DND-41 (cell line): ENCODE measurements around the gene PPP1R3G.

Experiments
- ATAC-seq: fragments of 200-7000 bp; cut with Tn5 transposase; 3 replicates; pipeline ENCODE4 v1.9.1; 2021; ENCODE audit warnings: low read depth; ENCODE audit not compliant: insufficient read depth
- DNase-seq: peaks from one replicate; pipeline ENCODE4 v3.0.0-alpha.2; 2020
- H2AFZ ChIP-seq: 2 replicates; pipeline ENCODE4 v1.6.0; 2012; ENCODE audit warnings: low read depth, low read length
- H3K27ac ChIP-seq: 2 replicates; pipeline ENCODE4 v1.5.1; 2012; ENCODE audit warnings: low read length, inconsistent platforms
- H3K27me3 ChIP-seq: fragments of 200-600 bp; sonication (generic); 2 replicates; pipeline ENCODE4 v1.6.0; 2012; ENCODE audit warnings: low read length, mild to moderate bottlenecking, inconsistent platforms; ENCODE audit not compliant: insufficient read depth, poor library complexity
- H3K36me3 ChIP-seq: 2 replicates; pipeline ENCODE4 v1.5.1; 2012; ENCODE audit warnings: low read length, inconsistent platforms; ENCODE audit not compliant: insufficient read depth
- H3K4me1 ChIP-seq: 2 replicates; pipeline ENCODE4 v1.5.1; 2012; ENCODE audit warnings: mild to moderate bottlenecking, low read length; ENCODE audit not compliant: insufficient read depth
- H3K4me2 ChIP-seq: 2 replicates; pipeline ENCODE4 v1.6.0; 2012; ENCODE audit warnings: mild to moderate bottlenecking, moderate library complexity, low read length, inconsistent platforms; ENCODE audit not compliant: insufficient read depth
- H3K4me3 ChIP-seq, 2 experiments: fragments of 200-600 bp in 1 of 2; shearing (Covaris generic) in 1 of 2; 2 replicates each; pipeline ENCODE4 v1.5.1; 2012 to 2016; ENCODE audit warnings: inconsistent platforms in 2 of 2, low read length in 2 of 2, mild to moderate bottlenecking in 2 of 2, low read depth in 1 of 2, moderate library complexity in 1 of 2
- H3K79me2 ChIP-seq: 2 replicates; pipeline ENCODE4 v1.6.0; 2012; ENCODE audit warnings: low read length, inconsistent platforms; ENCODE audit not compliant: insufficient read depth
- H3K9ac ChIP-seq: 2 replicates; pipeline ENCODE4 v1.6.0; 2012; ENCODE audit warnings: low read depth, mild to moderate bottlenecking, inconsistent platforms, low read length, moderate library complexity
- H3K9me3 ChIP-seq: 2 replicates; pipeline ENCODE4 v1.5.1; 2012; ENCODE audit warnings: low read length, moderate library complexity, mild to moderate bottlenecking, inconsistent platforms; ENCODE audit not compliant: insufficient read depth, severe bottlenecking
- H4K20me1 ChIP-seq: 2 replicates; pipeline ENCODE4 v1.6.0; 2012; ENCODE audit warnings: low read length; ENCODE audit not compliant: insufficient read depth
- EZH2 ChIP-seq: IDR thresholded peaks from 3 replicates; pipeline ENCODE4 v1.6.1; 2012; ENCODE audit warnings: borderline replicate concordance, low read depth, mild to moderate bottlenecking, moderate library complexity, low read length, inconsistent platforms; ENCODE audit not compliant: severe bottlenecking
- TF ChIP-seq, protein P1 (sequence below): IDR thresholded peaks from 2 replicates; pipeline ENCODE4 v1.5.1; 2012; ENCODE audit warnings: borderline replicate concordance, low read length, moderate library complexity, mild to moderate bottlenecking; ENCODE audit not compliant: poor library complexity, severe bottlenecking; ENCODE audit errors: extremely low read depth

PPP1R3G gene

DNA sequence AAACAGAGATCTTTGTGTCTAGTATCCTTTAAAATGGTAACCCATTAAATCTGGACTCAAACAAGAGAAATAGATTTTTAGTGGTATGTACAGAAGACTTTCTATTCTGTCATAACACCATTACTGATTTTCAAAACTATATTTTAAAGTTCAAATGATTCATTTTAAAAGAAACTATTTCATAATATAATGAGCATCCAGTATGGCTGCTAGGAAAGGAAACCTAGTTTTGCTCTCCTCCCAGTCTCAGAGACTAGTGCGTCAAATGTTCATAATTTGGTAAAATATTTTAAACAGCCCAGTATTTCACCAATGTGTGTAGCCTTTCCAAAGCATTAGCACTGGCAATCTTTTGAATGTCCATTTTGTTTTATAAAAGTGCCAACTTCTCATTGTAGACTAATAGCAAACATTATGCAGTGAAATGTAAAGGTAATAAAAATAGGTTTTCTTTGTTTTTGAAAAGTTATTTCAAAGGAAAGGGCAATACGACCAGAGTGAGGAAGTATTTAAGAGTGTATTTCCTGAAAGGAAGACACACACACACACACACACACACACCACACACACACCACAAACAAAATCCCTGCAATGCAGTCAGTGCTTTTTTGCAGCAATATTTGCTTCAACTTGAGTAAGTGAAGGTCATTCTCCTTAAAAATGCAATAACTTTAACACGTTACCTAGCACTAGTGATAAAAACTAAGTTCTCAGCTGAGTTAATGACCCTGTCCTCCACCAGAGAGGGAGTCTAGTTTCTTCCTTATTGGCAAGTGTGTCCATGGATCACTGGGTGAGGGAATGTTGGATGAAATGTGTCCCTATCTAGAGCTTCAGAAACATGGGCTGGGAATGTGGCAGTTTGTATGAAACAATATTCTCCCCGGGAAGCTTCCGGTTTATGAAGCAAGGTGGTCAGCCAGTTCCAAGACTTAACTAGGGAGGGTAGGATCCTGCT is 4.6 kb downstream of the PPP1R3G start:
- Histone ChIP-seq H3K79me2 (no peaks in the 10 kb centered on the region), H3K36me3 (no peaks in the 10 kb centered on the region), H3K4me3 (no peak overlapping the region), H3K9me3 (peaks cover 5% of the 10 kb centered on the region), H2AFZ (no peak overlapping the region), H3K27ac (no peak overlapping the region), H3K9ac (no peak overlapping the region), H3K4me2 (no peak overlapping the region), H4K20me1 (no peaks in the 10 kb centered on the region), H3K27me3 (no peaks in the 10 kb centered on the region), H3K4me1 (no peaks in the 10 kb centered on the region)
- ATAC-seq (no peak), DNase-seq (no peak)
- no peak for TF ChIP-seq EZH2
- TF ChIP-seq, protein P1, sequence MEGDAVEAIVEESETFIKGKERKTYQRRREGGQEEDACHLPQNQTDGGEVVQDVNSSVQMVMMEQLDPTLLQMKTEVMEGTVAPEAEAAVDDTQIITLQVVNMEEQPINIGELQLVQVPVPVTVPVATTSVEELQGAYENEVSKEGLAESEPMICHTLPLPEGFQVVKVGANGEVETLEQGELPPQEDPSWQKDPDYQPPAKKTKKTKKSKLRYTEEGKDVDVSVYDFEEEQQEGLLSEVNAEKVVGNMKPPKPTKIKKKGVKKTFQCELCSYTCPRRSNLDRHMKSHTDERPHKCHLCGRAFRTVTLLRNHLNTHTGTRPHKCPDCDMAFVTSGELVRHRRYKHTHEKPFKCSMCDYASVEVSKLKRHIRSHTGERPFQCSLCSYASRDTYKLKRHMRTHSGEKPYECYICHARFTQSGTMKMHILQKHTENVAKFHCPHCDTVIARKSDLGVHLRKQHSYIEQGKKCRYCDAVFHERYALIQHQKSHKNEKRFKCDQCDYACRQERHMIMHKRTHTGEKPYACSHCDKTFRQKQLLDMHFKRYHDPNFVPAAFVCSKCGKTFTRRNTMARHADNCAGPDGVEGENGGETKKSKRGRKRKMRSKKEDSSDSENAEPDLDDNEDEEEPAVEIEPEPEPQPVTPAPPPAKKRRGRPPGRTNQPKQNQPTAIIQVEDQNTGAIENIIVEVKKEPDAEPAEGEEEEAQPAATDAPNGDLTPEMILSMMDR = no peak

DNA sequence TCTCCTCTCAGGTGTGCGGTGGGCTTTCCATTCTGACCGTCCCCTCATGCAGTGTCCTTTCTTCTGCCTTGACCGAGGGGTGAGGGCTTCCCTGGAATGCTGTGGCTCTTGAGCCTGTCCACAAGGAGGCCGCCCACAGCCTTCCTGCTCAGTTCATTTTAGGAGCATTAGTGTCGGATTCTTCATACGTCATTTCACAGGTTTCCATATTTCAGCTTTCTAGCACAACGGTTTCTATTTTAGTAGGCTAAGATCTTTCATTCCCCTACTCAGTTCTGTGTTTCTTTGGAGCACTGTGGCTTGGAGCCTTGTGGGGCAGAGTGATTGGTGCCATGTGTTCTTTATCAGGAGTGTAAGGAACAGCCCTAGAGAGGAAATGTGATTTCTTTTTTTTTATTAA is 5.5 kb downstream of the PPP1R3G start:
- Histone ChIP-seq H3K4me3 (no peak overlapping the region), H3K79me2 (no peaks in the 10 kb centered on the region), H3K4me1 (no peaks in the 10 kb centered on the region), H3K27ac (no peak overlapping the region), H3K9me3 (peaks cover 5% of the 10 kb centered on the region), H3K4me2 (no peak overlapping the region), H2AFZ (no peak overlapping the region), H4K20me1 (no peaks in the 10 kb centered on the region), H3K36me3 (no peaks in the 10 kb centered on the region), H3K27me3 (no peaks in the 10 kb centered on the region), H3K9ac (no peak overlapping the region)
- no peak for DNase-seq
- no peak for ATAC-seq
- no peak for TF ChIP-seq EZH2

DNA sequence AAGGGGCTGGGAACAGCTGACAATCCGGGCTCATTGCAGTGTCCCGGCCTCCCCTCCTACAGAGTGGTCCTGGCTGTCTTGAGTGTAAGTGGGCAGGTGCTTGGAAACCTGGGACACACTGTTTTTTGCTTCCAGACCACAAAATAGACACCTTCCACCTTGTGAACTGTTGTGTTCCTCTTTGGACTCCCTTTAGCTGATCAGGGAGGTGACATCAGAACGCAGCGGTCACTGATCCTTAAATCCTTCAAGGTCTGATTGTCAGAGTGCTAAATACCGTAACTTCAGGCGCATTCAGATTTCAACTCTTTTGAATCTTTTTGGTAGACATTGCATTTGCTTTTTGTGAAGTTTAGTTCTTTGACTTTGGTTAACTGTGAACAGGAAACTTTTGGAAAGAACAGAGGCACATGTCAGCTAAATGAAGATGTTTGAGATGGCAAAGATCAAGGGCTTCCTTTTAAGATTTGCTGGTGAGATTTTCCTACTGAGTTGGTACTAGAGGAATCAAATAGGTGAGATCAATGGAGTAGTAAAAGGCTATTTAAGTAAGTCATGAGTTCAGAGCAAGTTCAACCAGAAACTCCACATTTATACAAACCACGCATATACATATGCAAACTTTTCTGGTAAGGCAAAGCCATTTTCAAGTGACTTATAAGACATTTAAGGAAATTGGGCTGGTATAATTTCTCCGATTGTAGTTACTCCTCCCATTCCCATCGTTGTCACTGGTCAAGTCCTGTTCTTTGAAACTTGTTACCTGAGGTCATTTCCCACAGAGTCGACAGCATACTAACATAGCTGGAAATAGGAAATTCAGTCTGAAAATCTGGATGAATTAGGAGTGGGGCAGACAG is 6.3 kb downstream of the PPP1R3G start:
- Histone ChIP-seq H4K20me1 (no peaks in the 10 kb centered on the region), H3K27me3 (no peaks in the 10 kb centered on the region), H3K4me3 (no peak overlapping the region), H3K79me2 (no peaks in the 10 kb centered on the region), H3K9me3 (no peaks in the 10 kb centered on the region), H3K36me3 (no peaks in the 10 kb centered on the region), H3K27ac (no peak overlapping the region), H3K9ac (no peak overlapping the region), H2AFZ (no peak overlapping the region), H3K4me1 (no peaks in the 10 kb centered on the region), H3K4me2 (no peak overlapping the region)
- ATAC-seq (no peak), DNase-seq (no peak)
- TF ChIP-seq, protein P1 = no peak
- no peak for TF ChIP-seq EZH2
